A549 (cell line): Measurements from ENCODE around the gene MARCKSL1.

ENCODE experiments used
- CHD2 ChIP-seq: fragments of 150-350 bp; IDR thresholded peaks from 2 replicates; pipeline ENCODE4 v1.6.1; 2014; ENCODE audit warnings: low read length; ENCODE audit not compliant: partially characterized antibody
- CTCF ChIP-seq: fragments of >200 bp; sonication (Bioruptor Twin); formaldehyde crosslinking; IDR thresholded peaks from 3 replicates; pipeline ENCODE4 v1.5.1; 2016
- EP300 ChIP-seq, 2 experiments: fragments of >200 bp; sonication (Bioruptor Twin); formaldehyde crosslinking; IDR thresholded peaks; 2 replicates in 1 of 2; 3 replicates in 1 of 2; pipeline ENCODE4 v1.6.1; 2016 to 2017
- ESRRA ChIP-seq: fragments of 150-350 bp; IDR thresholded peaks from 2 replicates; pipeline ENCODE4 v1.6.1; 2014; ENCODE audit warnings: mild to moderate bottlenecking, low read length, borderline replicate concordance
- PHF8 ChIP-seq: fragments of 200-600 bp; sonication (generic); IDR thresholded peaks from 2 replicates; pipeline ENCODE4 v1.6.1; 2016; ENCODE audit warnings: low read depth, mild to moderate bottlenecking, antibody characterized with exemption, moderate library complexity, borderline replicate concordance
- POLR2A ChIP-seq: IDR thresholded peaks from 2 replicates; pipeline ENCODE4 v1.6.1; 2012; ENCODE audit warnings: mild to moderate bottlenecking, low read length
- POLR2AphosphoS2 ChIP-seq: conservative IDR thresholded peaks from 2 replicates; pipeline ENCODE4 v1.6.1; 2012; ENCODE audit warnings: low read length, improper control_type of control experiment, inconsistent platforms
- RFX5 ChIP-seq: fragments of 450-650 bp; IDR thresholded peaks from 2 replicates; pipeline ENCODE4 v1.7.1; 2014; ENCODE audit warnings: antibody characterized with exemption, mild to moderate bottlenecking, moderate library complexity
- ZFP36 ChIP-seq: fragments of 450-650 bp; IDR thresholded peaks from 2 replicates; pipeline ENCODE4 v1.6.1; 2014; ENCODE audit warnings: borderline replicate concordance; ENCODE audit not compliant: partially characterized antibody
- TF ChIP-seq, protein P1 (sequence below): IDR thresholded peaks from 2 replicates; pipeline ENCODE4 v1.6.1; 2012

DNA sequence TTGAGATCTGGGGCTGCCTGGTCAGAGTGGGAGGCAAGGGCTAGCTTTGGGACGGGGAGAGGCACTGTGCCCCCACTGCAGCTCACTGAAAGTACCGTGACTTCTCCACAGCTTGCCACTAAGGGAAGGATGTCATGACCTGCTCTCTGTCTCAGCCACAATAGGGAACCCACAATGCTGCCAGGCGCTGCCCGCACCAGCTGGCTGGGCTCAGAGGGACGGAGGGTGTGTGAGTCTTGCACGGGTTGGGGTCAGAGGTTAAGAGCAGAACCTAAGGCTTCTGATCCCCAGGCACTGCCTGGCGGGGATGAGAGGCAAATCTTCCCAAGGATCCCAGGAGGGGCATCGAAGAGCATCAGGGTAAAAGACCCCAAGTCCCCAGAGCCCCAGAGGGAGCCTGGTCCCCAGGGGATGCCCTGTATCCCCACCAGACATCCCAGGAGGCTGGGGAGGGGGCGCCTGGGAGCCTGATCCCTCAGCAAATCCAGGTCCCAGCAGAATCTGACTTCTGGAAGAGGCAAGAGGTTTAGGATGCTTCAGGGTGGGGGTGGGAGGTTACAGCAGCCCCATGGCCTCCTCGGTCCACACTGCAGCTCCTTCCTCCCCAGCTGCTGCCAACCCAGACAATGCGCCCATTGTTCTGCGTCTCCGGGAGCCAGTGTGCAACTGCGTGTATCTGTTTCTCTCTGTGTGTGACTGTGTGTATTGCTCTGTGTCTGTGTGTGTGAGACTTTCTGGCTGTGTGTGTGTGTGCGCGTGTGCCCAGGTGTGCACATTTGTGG lies 2.0 kb upstream of the MARCKSL1 start:
- TF ChIP-seq, protein P1, sequence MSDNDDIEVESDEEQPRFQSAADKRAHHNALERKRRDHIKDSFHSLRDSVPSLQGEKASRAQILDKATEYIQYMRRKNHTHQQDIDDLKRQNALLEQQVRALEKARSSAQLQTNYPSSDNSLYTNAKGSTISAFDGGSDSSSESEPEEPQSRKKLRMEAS, result no peak
- no peak for TF ChIP-seq CHD2
- TF ChIP-seq PHF8, result no peak
- no peak for TF ChIP-seq CTCF
- TF ChIP-seq RFX5, result no peak
- no peak for TF ChIP-seq ZFP36
- TF ChIP-seq POLR2A, result no peak
- TF ChIP-seq POLR2AphosphoS2, result no peak
- TF ChIP-seq ESRRA, result no peak
- TF ChIP-seq EP300 (IDR thresholded peaks at IDR 0.05), result no peak
